ENCODE results near the gene TSSC4.

The TSSC4 gene

GRCh38 chr11:2369320-2369719 lies 31.2 kb upstream of the TSSC4 start:
- DNase-seq (ENCODE audit: low spot score): no peak

GRCh38 chr11:2369896-2370295 lies 30.7 kb upstream of the TSSC4 start:
- no peak for DNase-seq (ENCODE audit: low spot score)

- no peak for DNase-seq (ENCODE audit: low spot score)
Measured at GRCh38 chr11:2374456-2375201, 25.9 kb upstream of the TSSC4 start.

GRCh38 chr11:2375341-2375853 lies 25.2 kb upstream of the TSSC4 start:
- no peak for DNase-seq (ENCODE audit: low spot score)

GRCh38 chr11:2375964-2376551 lies 24.5 kb upstream of the TSSC4 start:
- DNase-seq (ENCODE audit: low spot score): no peak

- peak; percentile 58 for DNase-seq (ENCODE audit: low spot score)
Measured at GRCh38 chr11:2376751-2377451, 23.6 kb upstream of the TSSC4 start, which contains the start of gene CD81. Gene CD81, plus strand, starts transcription at chr11:2377310. Its CDS starts 240 bp downstream, at chr11:2377550.

GRCh38 chr11:2377511-2378443 lies 22.8 kb upstream of the TSSC4 start:
- DNase-seq (ENCODE audit: low spot score): no peak

GRCh38 chr11:2378527-2379210 lies 21.9 kb upstream of the TSSC4 start:
- no peak for DNase-seq (ENCODE audit: low spot score)

GRCh38 chr11:2379466-2380174 lies 20.9 kb upstream of the TSSC4 start:
- no peak for DNase-seq (ENCODE audit: low spot score)

- no peak for DNase-seq (ENCODE audit: low spot score)
Measured at GRCh38 chr11:2380396-2380795, 20.2 kb upstream of the TSSC4 start.

GRCh38 chr11:2380807-2381350 lies 19.7 kb upstream of the TSSC4 start:
- DNase-seq (ENCODE audit: low spot score): no peak

GRCh38 chr11:2381494-2382128 lies 18.9 kb upstream of the TSSC4 start:
- no peak for DNase-seq (ENCODE audit: low spot score)

- DNase-seq (ENCODE audit: low spot score): no peak
Measured at GRCh38 chr11:2382129-2382517, 18.4 kb upstream of the TSSC4 start.

- no peak for DNase-seq (ENCODE audit: low spot score)
Measured at GRCh38 chr11:2382936-2383851, 17.4 kb upstream of the TSSC4 start.

GRCh38 chr11:2383852-2384804 lies 16.4 kb upstream of the TSSC4 start:
- DNase-seq (ENCODE audit: low spot score): peak; percentile 39

- no peak for DNase-seq (ENCODE audit: low spot score)
Measured at GRCh38 chr11:2385156-2386151, 15.1 kb upstream of the TSSC4 start.

All from activated CD4-positive, alpha-beta T cell treated with anti-CD3 and anti-CD28 coated beads, Interleukin-2, Interleukin-4, amounts not matched to agents 100 ng/mL and 50 ng/mL, durations not matched to agents 16 hours and 8 hours (primary cell).